Occipital lobe (tissue), 2 donors: ENCODE measurements around the gene PSMD10. TPM values are rescaled to one million over a fixed set of nuclear protein-coding genes. Genes with fewer than 3 reads are reported as not detected.

Experiments used
- DNase-seq: peaks from one replicate; lab custom pipeline; 2025; lab: John Stamatoyannopoulos, UW
- total RNA-seq: library from RNA; depleted of rRNA; stranded (reverse); fragments of >200 nt; gene quantifications from one replicate; pipeline ENCODE4 v1.2.3, GENCODE V29; 2014

The PSMD10 gene
- total RNA-seq, 1 donor from 2014 or later = 78.8 TPM

GRCh38 chrX:108072746-108073145 lies 18.6 kb downstream of the PSMD10 start:
- no peak for DNase-seq

GRCh38 chrX:108071578-108071977 lies 19.8 kb downstream of the PSMD10 start:
- no peak for DNase-seq

- DNase-seq = no peak
These were observed 20.5 kb downstream of the PSMD10 start for GRCh38 chrX:108070891-108071290.

- DNase-seq = no peak
These were observed 23.2 kb downstream of the PSMD10 start for GRCh38 chrX:108068121-108068520.

GRCh38 chrX:108064613-108065012 lies 26.7 kb downstream of the PSMD10 start:
- no peak for DNase-seq

- DNase-seq = no peak
These were observed 27.3 kb downstream of the PSMD10 start for GRCh38 chrX:108064001-108064400.

- no peak for DNase-seq
These were observed 31.5 kb downstream of the PSMD10 start for GRCh38 chrX:108059801-108060200.

- no peak for DNase-seq
These were observed 35.8 kb downstream of the PSMD10 start for GRCh38 chrX:108055546-108055945.

GRCh38 chrX:108053218-108053617 lies 38.1 kb downstream of the PSMD10 start:
- DNase-seq = no peak

- DNase-seq = no peak
These were observed 41.7 kb downstream of the PSMD10 start for GRCh38 chrX:108049649-108050048.

GRCh38 chrX:108044554-108045256 lies 46.6 kb downstream of the PSMD10 start, which contains the start of gene VSIG1:
Gene VSIG1, plus strand, starts transcription at chrX:108045065. Its CDS starts 66 bp downstream, at chrX:108045131.
- no peak for DNase-seq

GRCh38 chrX:108036298-108036973 lies 54.9 kb downstream of the PSMD10 start:
- no peak for DNase-seq

GRCh38 chrX:108034725-108035124 lies 56.6 kb downstream of the PSMD10 start:
- no peak for DNase-seq

Other genes starting within 250 kb of the PSMD10 start
- not detected for gene TEX13B, start 109.2 kb downstream of the PSMD10 start, total RNA-seq
- not detected for gene VSIG1, start 46.5 kb downstream of the PSMD10 start, total RNA-seq
- 8.4 TPM for gene ATG4A, start 236 bp upstream of the PSMD10 start, total RNA-seq